H9 (cell line): ENCODE measurements around the gene CPD. TPM values are rescaled to one million over a fixed set of nuclear protein-coding genes. Genes with fewer than 3 reads are reported as not detected.
"Not testable (repeated sequence)": the region's sequence is repeated elsewhere in the genome, so short reads cannot be mapped to it uniquely, and the experiment has no call there.

Source experiments
- DNase-seq: peaks from one replicate; pipeline ENCODE4 v3.0.0-alpha.2; 2017
- H2AFZ ChIP-seq: one replicate; pipeline ENCODE4 v1.6.1; 2013; ENCODE audit warnings: mild to moderate bottlenecking, low read length, control low read depth, moderate library complexity
- H2AK5ac ChIP-seq: 2 replicates; pipeline ENCODE4 v1.6.1; 2013; ENCODE audit warnings: low read length, control low read depth, mixed read lengths; ENCODE audit not compliant: insufficient read length
- H2BK120ac ChIP-seq: one replicate; pipeline ENCODE4 v1.6.1; 2013; ENCODE audit warnings: low read depth, mild to moderate bottlenecking, low read length, control low read depth, inconsistent platforms; ENCODE audit not compliant: poor library complexity, severe bottlenecking
- H2BK12ac ChIP-seq: 2 replicates; pipeline ENCODE4 v1.6.1; 2013; ENCODE audit warnings: low read length, control low read depth, mixed read lengths, low read depth; ENCODE audit not compliant: insufficient read length
- H2BK15ac ChIP-seq: 2 replicates; pipeline ENCODE4 v1.6.1; 2013; ENCODE audit warnings: low read depth, low read length, control low read depth
- H2BK20ac ChIP-seq: one replicate; pipeline ENCODE4 v1.6.1; 2013; ENCODE audit warnings: low read depth, mild to moderate bottlenecking, low read length, control low read depth, inconsistent platforms; ENCODE audit not compliant: poor library complexity, severe bottlenecking
- H2BK5ac ChIP-seq: 2 replicates; pipeline ENCODE4 v1.6.1; 2013; ENCODE audit warnings: low read length, control low read depth, mixed read lengths; ENCODE audit not compliant: insufficient read length
- H3K14ac ChIP-seq: 2 replicates; pipeline ENCODE4 v1.6.1; 2013; ENCODE audit warnings: low read length, control low read depth; ENCODE audit not compliant: insufficient read depth
- H3K18ac ChIP-seq: 2 replicates; pipeline ENCODE4 v1.6.1; 2013; ENCODE audit warnings: low read depth, mild to moderate bottlenecking, mixed read lengths, low read length, control low read depth; ENCODE audit not compliant: insufficient read length
- H3K23ac ChIP-seq: 2 replicates; pipeline ENCODE4 v1.6.1; 2013; ENCODE audit warnings: low read length, control low read depth, mixed read lengths, low read depth; ENCODE audit not compliant: insufficient read length
- H3K23me2 ChIP-seq: 2 replicates; pipeline ENCODE4 v1.6.1; 2013; ENCODE audit warnings: low read depth, mild to moderate bottlenecking, mixed read lengths, low read length, control low read depth; ENCODE audit not compliant: insufficient read length, poor library complexity, severe bottlenecking
- H3K27ac ChIP-seq: 2 replicates; pipeline ENCODE4 v1.5.1; 2013; ENCODE audit warnings: low read length, control low read depth, mixed read lengths, low read depth; ENCODE audit not compliant: insufficient read length
- H3K27me3 ChIP-seq: 2 replicates; pipeline ENCODE4 v1.6.1; 2013; ENCODE audit warnings: low read length, control low read depth, inconsistent platforms; ENCODE audit not compliant: insufficient read depth
- H3K4ac ChIP-seq: 2 replicates; pipeline ENCODE4 v1.6.1; 2013; ENCODE audit warnings: low read depth, mild to moderate bottlenecking, control low read depth, inconsistent platforms, low read length, moderate library complexity
- H3K4me1 ChIP-seq: 2 replicates; pipeline ENCODE4 v1.6.1; 2013; ENCODE audit warnings: low read length, control low read depth, inconsistent platforms; ENCODE audit not compliant: insufficient read depth
- H3K4me2 ChIP-seq: 2 replicates; pipeline ENCODE4 v1.6.1; 2013; ENCODE audit warnings: low read length, control low read depth, mixed read lengths; ENCODE audit not compliant: insufficient read length, insufficient read depth
- H3K56ac ChIP-seq: 2 replicates; pipeline ENCODE4 v1.6.1; 2013; ENCODE audit warnings: low read depth, mild to moderate bottlenecking, mixed read lengths, low read length, control low read depth; ENCODE audit not compliant: insufficient read length
- H3K79me1 ChIP-seq: 2 replicates; pipeline ENCODE4 v1.6.1; 2013; ENCODE audit warnings: low read depth, mild to moderate bottlenecking, moderate library complexity, low read length, control low read depth, inconsistent platforms; ENCODE audit not compliant: insufficient read depth, poor library complexity, severe bottlenecking
- H3K79me2 ChIP-seq: 2 replicates; pipeline ENCODE4 v1.6.1; 2013; ENCODE audit warnings: low read length, control low read depth, inconsistent platforms; ENCODE audit not compliant: insufficient read depth
- H3K9ac ChIP-seq: 2 replicates; pipeline ENCODE4 v1.6.1; 2013; ENCODE audit warnings: low read length, control low read depth, mixed read lengths; ENCODE audit not compliant: insufficient read length; ENCODE audit errors: extremely low read depth
- H3K9me3 ChIP-seq: one replicate; pipeline ENCODE4 v1.6.1; 2013; ENCODE audit warnings: low read depth, low read length, inconsistent platforms; ENCODE audit not compliant: control insufficient read depth
- H3T11ph ChIP-seq: one replicate; pipeline ENCODE4 v1.6.1; 2013; ENCODE audit warnings: mild to moderate bottlenecking, low read length, control low read depth, inconsistent platforms
- H4K20me1 ChIP-seq: one replicate; pipeline ENCODE4 v1.6.1; 2013; ENCODE audit not compliant: control insufficient read depth, insufficient read length, insufficient read depth
- H4K5ac ChIP-seq: 2 replicates; pipeline ENCODE4 v1.6.1; 2013; ENCODE audit warnings: low read depth, mild to moderate bottlenecking, mixed read lengths, low read length, control low read depth; ENCODE audit not compliant: insufficient read length
- H4K8ac ChIP-seq: replicated peaks from 2 replicates; pipeline ENCODE4 v1.6.1; 2013; ENCODE audit warnings: low read length, control low read depth, mixed read lengths, low read depth; ENCODE audit not compliant: insufficient read length
- H4K91ac ChIP-seq: 2 replicates; pipeline ENCODE4 v1.6.1; 2013; ENCODE audit warnings: low read depth, mild to moderate bottlenecking, moderate library complexity, mixed read lengths, low read length, control low read depth; ENCODE audit not compliant: insufficient read length
- H3K27ac Mint-ChIP-seq, 3 experiments: 2 replicates in 2 of 3; 3 replicates in 1 of 3; pipeline ENCODE4 v1.8.0; 2020 to 2021; ENCODE audit warnings: mixed read lengths in 3 of 3, mild to moderate bottlenecking in 1 of 3, moderate library complexity in 1 of 3
- H3K27me3 Mint-ChIP-seq: 2 replicates; pipeline ENCODE4 v1.8.0; 2021; ENCODE audit warnings: low read depth, mild to moderate bottlenecking, moderate library complexity, mixed read lengths
- H3K36me3 Mint-ChIP-seq, 3 experiments: 2 replicates in 2 of 3; 3 replicates in 1 of 3; pipeline ENCODE4 v1.8.0; 2020 to 2021; ENCODE audit warnings: low read depth in 3 of 3, mixed read lengths in 3 of 3; ENCODE audit not compliant: insufficient read depth in 1 of 3
- H3K4me1 Mint-ChIP-seq, 2 experiments: 2 replicates each; pipeline ENCODE4 v1.8.0; 2020; ENCODE audit warnings: mixed read lengths in 2 of 2
- H3K4me3 Mint-ChIP-seq, 2 experiments: 2 replicates in 1 of 2; 3 replicates in 1 of 2; pipeline ENCODE4 v1.8.0; 2020 to 2021; ENCODE audit warnings: mild to moderate bottlenecking in 2 of 2, mixed read lengths in 2 of 2, moderate library complexity in 1 of 2
- H3K9me3 Mint-ChIP-seq, 2 experiments: 2 replicates in 1 of 2; 3 replicates in 1 of 2; pipeline ENCODE4 v1.8.0; 2020; ENCODE audit warnings: mild to moderate bottlenecking in 2 of 2, mixed read lengths in 2 of 2, moderate library complexity in 1 of 2
- WGBS: extraction: QIAGEN DNeasy Blood & Tissue Kit; methylation state at CpG from one replicate; pipeline ENCODE4 v1.1.7; 2013; ENCODE audit warnings: missing lambda C conversion rate, low lambda C conversion rate, mixed read lengths; ENCODE audit not compliant: insufficient read length; ENCODE audit errors: extremely low coverage; 5-methylcytosine and 5-hydroxymethylcytosine counted together
- total RNA-seq: library from RNA; stranded (reverse); gene quantifications from 2 replicates; pipeline ENCODE4 v1.2.1, GENCODE V29; 2021
- TF ChIP-seq, protein P1 (sequence below): fragments of 200-600 bp; sonication (generic); conservative IDR thresholded peaks from 3 replicates; pipeline ENCODE4 v1.8.0; 2021; ENCODE audit warnings: antibody characterized with exemption, mild to moderate bottlenecking

Gene CPD
- total RNA-seq, 1 experiment from 2014 or later: 47.0 TPM

- Mint-ChIP-seq H3K27ac (peak overlapping the region; percentile 17 to 72 (median 46); a peak in 5 of 7 replicates), H3K9me3 (no peaks in the 10 kb centered on the region; a peak in 1 of 5 replicates), H3K4me3 (peak overlapping the region in 1 of 2 experiments; percentile 18; a peak in 3 of 5 replicates), H3K36me3 (peaks cover 4 to 13% (median 8%) of the 10 kb centered on the region in 3 experiments; a peak in 4 of 7 replicates), H3K27me3 (peaks cover 1% of the 10 kb centered on the region; the same call in 1 of the 2 replicates), H3K4me1 (peaks cover 14 to 17% of the 10 kb centered on the region in 2 experiments)
- H3K4me2 ChIP-seq: no peak overlapping the region
- no peak overlapping the region for H2AK5ac ChIP-seq
- no peaks in the 10 kb centered on the region for H3K79me2 ChIP-seq
- no peak for DNase-seq
- no peak overlapping the region for H3K23ac ChIP-seq
- no peak overlapping the region for H2BK12ac ChIP-seq
- H3K18ac ChIP-seq: no peak overlapping the region
- no peak overlapping the region for H4K91ac ChIP-seq
- no peak overlapping the region for H3K27ac ChIP-seq
- H2BK20ac ChIP-seq: no peak overlapping the region
- H2BK15ac ChIP-seq: no peak overlapping the region
- no peaks in the 10 kb centered on the region for H3K4me1 ChIP-seq
- H3K4ac ChIP-seq: no peak overlapping the region
- H3K9me3 ChIP-seq: no peaks in the 10 kb centered on the region
- no peaks in the 10 kb centered on the region for H4K20me1 ChIP-seq
- no peak overlapping the region for H2BK5ac ChIP-seq
- no peak overlapping the region for H2BK120ac ChIP-seq
- TF ChIP-seq, protein P1, sequence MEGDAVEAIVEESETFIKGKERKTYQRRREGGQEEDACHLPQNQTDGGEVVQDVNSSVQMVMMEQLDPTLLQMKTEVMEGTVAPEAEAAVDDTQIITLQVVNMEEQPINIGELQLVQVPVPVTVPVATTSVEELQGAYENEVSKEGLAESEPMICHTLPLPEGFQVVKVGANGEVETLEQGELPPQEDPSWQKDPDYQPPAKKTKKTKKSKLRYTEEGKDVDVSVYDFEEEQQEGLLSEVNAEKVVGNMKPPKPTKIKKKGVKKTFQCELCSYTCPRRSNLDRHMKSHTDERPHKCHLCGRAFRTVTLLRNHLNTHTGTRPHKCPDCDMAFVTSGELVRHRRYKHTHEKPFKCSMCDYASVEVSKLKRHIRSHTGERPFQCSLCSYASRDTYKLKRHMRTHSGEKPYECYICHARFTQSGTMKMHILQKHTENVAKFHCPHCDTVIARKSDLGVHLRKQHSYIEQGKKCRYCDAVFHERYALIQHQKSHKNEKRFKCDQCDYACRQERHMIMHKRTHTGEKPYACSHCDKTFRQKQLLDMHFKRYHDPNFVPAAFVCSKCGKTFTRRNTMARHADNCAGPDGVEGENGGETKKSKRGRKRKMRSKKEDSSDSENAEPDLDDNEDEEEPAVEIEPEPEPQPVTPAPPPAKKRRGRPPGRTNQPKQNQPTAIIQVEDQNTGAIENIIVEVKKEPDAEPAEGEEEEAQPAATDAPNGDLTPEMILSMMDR: no peak
- H4K8ac ChIP-seq: no peak overlapping the region
- H3K23me2 ChIP-seq: peaks cover 2% of the 10 kb centered on the region
- no peak overlapping the region for H2AFZ ChIP-seq
- no peak overlapping the region for H3K14ac ChIP-seq
- H3K56ac ChIP-seq: no peak overlapping the region
- H3T11ph ChIP-seq: no peak overlapping the region
- H3K27me3 ChIP-seq: no peaks in the 10 kb centered on the region
- no peak overlapping the region for H4K5ac ChIP-seq
- H3K79me1 ChIP-seq: no peaks in the 10 kb centered on the region
- no peak overlapping the region for H3K9ac ChIP-seq
Measured at GRCh38 chr17:30405161-30405560, 26.4 kb downstream of the CPD start.

DNA sequence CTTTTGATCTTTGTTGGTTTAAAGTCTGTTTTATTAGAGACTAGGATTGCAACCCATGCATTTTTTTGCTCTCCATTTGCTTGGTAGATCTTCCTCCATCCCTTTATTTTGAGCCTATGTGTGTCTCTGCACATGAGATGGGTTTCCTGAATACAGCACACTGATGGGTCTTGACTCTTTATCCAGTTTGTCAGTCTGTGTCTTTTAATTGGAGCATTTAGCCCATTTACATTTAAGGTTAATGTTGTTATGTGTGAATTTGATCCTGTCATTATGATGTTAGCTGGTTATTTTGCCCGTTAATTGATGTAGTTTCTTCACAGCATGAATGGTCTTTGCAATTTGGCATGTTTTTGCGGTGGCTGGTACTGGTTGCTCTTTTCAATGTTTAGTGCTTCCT lies 31.9 kb downstream of the CPD start:
- H3K27me3 Mint-ChIP-seq: not testable (repeated sequence)

More for the DNA sequence above, 31.9 kb downstream of the CPD start:
- not testable (repeated sequence) for H2AFZ ChIP-seq, H4K91ac ChIP-seq, H2BK120ac ChIP-seq, H3K27me3 ChIP-seq, H3K18ac ChIP-seq, H3K27ac Mint-ChIP-seq, H4K8ac ChIP-seq, DNase-seq, H2BK20ac ChIP-seq, H3K23me2 ChIP-seq, H3K4ac ChIP-seq, H3K36me3 Mint-ChIP-seq, H3K9me3 ChIP-seq, H3K79me2 ChIP-seq, H2BK5ac ChIP-seq, H4K20me1 ChIP-seq, H3K9ac ChIP-seq, H3K23ac ChIP-seq, H3K27ac ChIP-seq, H3T11ph ChIP-seq, H4K5ac ChIP-seq, H3K4me3 Mint-ChIP-seq, H2AK5ac ChIP-seq, H3K56ac ChIP-seq, H3K14ac ChIP-seq, H3K4me2 ChIP-seq, H3K79me1 ChIP-seq, H3K4me1 ChIP-seq, H3K4me1 Mint-ChIP-seq, H2BK12ac ChIP-seq, H2BK15ac ChIP-seq, H3K9me3 Mint-ChIP-seq
- WGBS: no CpG with 5 or more reads among the region's 2 CpGs
